Neutrophil (primary cell): ENCODE measurements around the gene MT1X.

ENCODE experiments used
- H3K27ac ChIP-seq: fragments of 200-600 bp; sonication (generic); 2 replicates; pipeline ENCODE4 v1.5.1; 2016; ENCODE audit warnings: mild to moderate bottlenecking, moderate library complexity
- H3K27me3 ChIP-seq: fragments of 200-600 bp; sonication (generic); 2 replicates; pipeline ENCODE4 v1.6.0; 2016; ENCODE audit warnings: mild to moderate bottlenecking
- H3K36me3 ChIP-seq: fragments of 200-600 bp; sonication (generic); 2 replicates; pipeline ENCODE4 v1.5.1; 2017
- H3K4me1 ChIP-seq, 2 experiments: fragments of 200-600 bp in 1 of 2; sonication (generic) in 1 of 2; 1 replicate in 1 of 2; 2 replicates in 1 of 2; pipeline versions ENCODE4 v1.5.1 to v1.6.1; 2013 to 2016; ENCODE audit warnings: low read depth in 1 of 2, low read length in 1 of 2, mild to moderate bottlenecking in 1 of 2, moderate library complexity in 1 of 2; ENCODE audit not compliant: control insufficient read depth in 1 of 2, insufficient read depth in 1 of 2
- H3K4me3 ChIP-seq, 2 experiments: fragments of 200-600 bp in 1 of 2; sonication (generic) in 1 of 2; 1 replicate in 1 of 2; 2 replicates in 1 of 2; pipeline ENCODE4 v1.5.1; 2013 to 2016; ENCODE audit warnings: low read depth in 1 of 2, low read length in 1 of 2, mild to moderate bottlenecking in 1 of 2, moderate library complexity in 1 of 2
- H3K9me3 ChIP-seq: fragments of 200-600 bp; sonication (generic); 2 replicates; pipeline ENCODE4 v1.5.1; 2016
- TF ChIP-seq, protein P1 (sequence below): fragments of 200-600 bp; sonication (generic); IDR thresholded peaks from 2 replicates; pipeline ENCODE4 v1.5.1; 2016; ENCODE audit warnings: antibody characterized with exemption

Gene MT1X

DNA sequence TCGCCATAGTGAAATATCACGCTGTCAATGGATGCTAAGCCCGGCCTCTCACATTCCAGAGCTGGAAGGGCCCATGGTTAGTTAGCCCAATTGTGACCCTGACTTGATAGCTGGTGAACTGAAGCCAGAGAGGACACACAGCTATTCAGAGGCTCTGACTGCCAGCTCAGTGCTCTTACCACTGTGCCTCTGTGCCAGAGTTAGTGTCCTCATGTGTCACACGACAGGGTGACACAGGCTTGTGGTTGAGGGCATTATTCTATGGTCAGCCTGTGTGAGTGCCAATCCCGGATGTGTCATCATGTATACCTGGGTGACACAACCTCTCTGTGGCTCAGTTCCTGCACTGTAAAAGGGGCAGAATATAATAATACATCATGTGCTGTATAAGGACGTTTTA lies 2.5 kb upstream of the MT1X start:
- H3K27me3 ChIP-seq, result peaks cover 63% of the 10 kb centered on the region
- peaks cover 19 to 34% of the 10 kb centered on the region in 2 experiments for H3K4me1 ChIP-seq
- H3K36me3 ChIP-seq, result no peaks in the 10 kb centered on the region
- peak overlapping the region; percentile 33 for H3K27ac ChIP-seq
- TF ChIP-seq, protein P1, sequence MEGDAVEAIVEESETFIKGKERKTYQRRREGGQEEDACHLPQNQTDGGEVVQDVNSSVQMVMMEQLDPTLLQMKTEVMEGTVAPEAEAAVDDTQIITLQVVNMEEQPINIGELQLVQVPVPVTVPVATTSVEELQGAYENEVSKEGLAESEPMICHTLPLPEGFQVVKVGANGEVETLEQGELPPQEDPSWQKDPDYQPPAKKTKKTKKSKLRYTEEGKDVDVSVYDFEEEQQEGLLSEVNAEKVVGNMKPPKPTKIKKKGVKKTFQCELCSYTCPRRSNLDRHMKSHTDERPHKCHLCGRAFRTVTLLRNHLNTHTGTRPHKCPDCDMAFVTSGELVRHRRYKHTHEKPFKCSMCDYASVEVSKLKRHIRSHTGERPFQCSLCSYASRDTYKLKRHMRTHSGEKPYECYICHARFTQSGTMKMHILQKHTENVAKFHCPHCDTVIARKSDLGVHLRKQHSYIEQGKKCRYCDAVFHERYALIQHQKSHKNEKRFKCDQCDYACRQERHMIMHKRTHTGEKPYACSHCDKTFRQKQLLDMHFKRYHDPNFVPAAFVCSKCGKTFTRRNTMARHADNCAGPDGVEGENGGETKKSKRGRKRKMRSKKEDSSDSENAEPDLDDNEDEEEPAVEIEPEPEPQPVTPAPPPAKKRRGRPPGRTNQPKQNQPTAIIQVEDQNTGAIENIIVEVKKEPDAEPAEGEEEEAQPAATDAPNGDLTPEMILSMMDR, result no peak
- H3K4me3 ChIP-seq, result no peak overlapping the region
- no peaks in the 10 kb centered on the region for H3K9me3 ChIP-seq

DNA sequence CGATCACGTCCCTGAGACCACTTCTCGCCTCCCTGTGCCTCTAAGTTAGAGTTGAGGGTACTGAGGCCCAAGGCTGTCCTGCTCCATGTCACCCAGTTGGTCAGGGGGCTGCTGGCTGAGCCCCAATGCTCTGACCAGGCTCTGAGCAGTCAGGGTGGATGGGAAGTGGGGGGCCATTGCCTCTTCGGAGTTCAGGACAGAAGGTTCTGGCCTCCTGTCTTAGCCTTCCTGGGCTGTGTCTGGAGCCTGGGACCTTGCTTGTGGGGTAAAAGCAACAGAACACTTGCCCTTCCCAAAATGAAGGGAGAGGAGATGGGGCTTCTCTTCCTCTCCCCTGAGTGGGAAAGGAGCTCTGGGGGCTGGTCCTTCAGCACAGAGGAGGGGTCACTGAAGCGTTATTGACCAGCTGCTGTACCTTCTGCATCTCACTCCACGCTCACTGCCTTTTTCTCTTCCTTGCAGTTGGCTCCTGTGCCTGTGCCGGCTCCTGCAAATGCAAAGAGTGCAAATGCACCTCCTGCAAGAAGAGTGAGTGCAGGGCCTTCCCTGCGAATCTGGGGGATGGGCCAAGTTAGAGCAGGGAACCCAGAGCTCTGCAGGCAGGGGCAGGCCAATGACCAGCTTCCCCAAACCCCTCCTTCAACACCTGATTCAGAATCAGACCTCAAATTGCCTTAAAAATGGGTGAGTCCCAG lies 580 bp downstream of the MT1X start:
- Histone ChIP-seq H3K4me1 (peaks cover 19 to 34% of the 10 kb centered on the region in 2 experiments), H3K27me3 (peaks cover 38% of the 10 kb centered on the region), H3K36me3 (no peaks in the 10 kb centered on the region), H3K27ac (no peak overlapping the region), H3K9me3 (no peaks in the 10 kb centered on the region), H3K4me3 (peak overlapping the region; percentile 56 to 63)
- TF ChIP-seq, protein P1, result no peak

DNA sequence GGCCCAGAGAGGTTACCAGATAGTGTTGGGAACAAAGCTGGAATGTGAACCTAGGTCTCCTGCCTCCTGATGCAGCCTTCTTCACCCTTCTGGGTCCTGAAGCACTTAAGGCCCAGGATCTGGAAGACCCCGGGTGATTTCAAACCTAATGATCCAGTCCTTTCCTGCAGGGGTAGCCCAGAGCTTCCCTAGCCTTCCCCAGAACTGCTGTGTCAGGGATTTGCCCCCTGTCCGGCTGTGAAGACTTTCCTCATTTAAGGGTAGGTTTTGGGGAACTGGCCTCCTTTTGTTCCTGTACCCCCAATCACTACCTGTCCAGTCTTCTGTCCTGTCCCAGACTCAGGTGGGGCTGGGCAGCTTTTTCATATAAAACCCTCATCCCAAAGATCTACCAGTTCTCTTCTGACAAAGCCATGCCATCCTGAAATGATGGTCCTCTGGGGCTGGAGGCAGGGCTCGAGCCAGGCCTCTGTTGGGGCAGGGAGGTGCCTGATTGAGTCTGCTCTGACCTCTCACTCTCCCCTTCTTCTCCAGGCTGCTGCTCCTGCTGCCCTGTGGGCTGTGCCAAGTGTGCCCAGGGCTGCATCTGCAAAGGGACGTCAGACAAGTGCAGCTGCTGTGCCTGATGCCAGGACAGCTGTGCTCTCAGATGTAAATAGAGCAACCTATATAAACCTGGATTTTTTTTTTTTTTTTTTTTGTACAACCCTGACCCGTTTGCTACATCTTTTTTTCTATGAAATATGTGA lies 1.3 kb downstream of the MT1X start:
- no peak overlapping the region for H3K27ac ChIP-seq
- H3K4me1 ChIP-seq, result peaks cover 19 to 34% of the 10 kb centered on the region in 2 experiments
- H3K36me3 ChIP-seq, result no peaks in the 10 kb centered on the region
- peaks cover 33% of the 10 kb centered on the region for H3K27me3 ChIP-seq
- no peak overlapping the region for H3K4me3 ChIP-seq
- H3K9me3 ChIP-seq, result no peaks in the 10 kb centered on the region
- TF ChIP-seq, protein P1, result no peak

DNA sequence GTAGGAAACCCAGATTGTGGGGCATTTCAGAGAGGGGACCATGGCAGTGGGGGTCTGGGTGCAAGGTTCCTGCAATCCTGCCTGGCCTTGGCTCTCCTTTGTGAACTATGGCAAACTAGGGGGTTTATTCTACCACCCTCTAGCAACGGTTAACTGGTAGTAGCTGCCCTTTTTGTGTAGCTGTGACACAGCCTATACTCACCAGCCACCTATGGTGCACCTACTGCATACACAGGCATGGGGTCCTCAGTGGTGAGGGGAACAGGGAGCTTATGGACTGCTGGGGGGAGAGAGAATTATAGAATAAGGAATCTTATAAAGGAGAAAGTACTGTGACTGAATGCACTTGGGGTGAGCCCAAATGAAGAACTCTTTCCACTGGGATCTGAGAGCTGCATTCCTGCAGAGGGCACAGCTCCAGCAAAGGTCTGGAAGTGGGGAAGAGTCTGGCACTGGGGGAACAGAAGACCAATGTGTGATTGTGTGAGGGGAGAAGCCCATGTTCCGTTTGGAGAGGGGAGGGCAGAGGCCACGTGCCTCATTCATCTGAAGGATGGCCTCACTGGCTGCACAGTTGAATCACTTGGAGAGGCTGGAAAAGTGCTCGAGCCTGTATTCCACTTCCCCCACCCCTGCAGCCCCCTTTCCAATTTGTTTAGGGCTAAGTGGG lies 2.1 kb downstream of the MT1X start:
- TF ChIP-seq, protein P1, result no peak
- peaks cover 31% of the 10 kb centered on the region for H3K27me3 ChIP-seq
- peaks cover 19 to 29% of the 10 kb centered on the region in 2 experiments for H3K4me1 ChIP-seq
- no peak overlapping the region for H3K27ac ChIP-seq
- no peaks in the 10 kb centered on the region for H3K9me3 ChIP-seq
- H3K36me3 ChIP-seq, result no peaks in the 10 kb centered on the region
- no peak overlapping the region for H3K4me3 ChIP-seq

DNA sequence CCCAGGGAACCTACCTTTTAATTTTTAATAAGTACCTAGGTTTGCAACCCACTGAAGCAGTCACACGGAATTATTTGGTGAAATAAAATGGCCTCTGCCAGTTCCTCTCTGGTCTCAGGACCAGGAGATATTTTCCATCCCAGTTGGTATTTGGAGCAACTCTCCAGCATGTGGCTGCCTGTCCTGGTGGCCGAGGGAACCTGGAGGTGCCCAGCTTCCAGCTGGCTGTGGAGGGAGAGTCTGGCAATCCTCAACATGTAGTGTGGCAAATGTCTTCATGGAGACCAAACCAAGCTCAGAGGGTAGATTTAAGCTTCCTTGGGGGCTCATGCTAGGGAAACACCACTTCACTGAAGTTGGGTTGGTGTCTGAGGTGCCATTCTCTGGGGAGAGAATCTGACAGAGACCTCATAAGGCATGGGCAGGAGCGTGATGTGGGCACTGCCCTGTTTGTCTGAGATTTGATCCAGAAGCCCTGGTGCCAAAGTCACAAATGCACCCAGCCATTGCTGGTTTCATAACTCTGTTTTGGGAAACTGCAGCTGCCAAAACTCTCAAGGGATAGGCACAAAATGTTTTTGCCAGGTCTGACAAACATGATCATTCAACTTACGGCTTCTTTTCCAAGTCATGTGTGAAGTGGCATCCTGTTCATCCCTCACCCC lies 2.8 kb downstream of the MT1X start:
- Histone ChIP-seq H3K4me3 (no peak overlapping the region), H3K27ac (no peak overlapping the region), H3K9me3 (no peaks in the 10 kb centered on the region), H3K27me3 (peaks cover 31% of the 10 kb centered on the region), H3K36me3 (no peaks in the 10 kb centered on the region), H3K4me1 (peaks cover 15 to 22% of the 10 kb centered on the region in 2 experiments)
- TF ChIP-seq, protein P1, result no peak
